Measurements from ENCODE around the gene PSAP. TPM values are rescaled to one million over a fixed set of nuclear protein-coding genes. Genes with fewer than 3 reads are reported as not detected.

Gene PSAP
- total RNA-seq, 1 donor from 2014 or later, result 295 TPM

DNA sequence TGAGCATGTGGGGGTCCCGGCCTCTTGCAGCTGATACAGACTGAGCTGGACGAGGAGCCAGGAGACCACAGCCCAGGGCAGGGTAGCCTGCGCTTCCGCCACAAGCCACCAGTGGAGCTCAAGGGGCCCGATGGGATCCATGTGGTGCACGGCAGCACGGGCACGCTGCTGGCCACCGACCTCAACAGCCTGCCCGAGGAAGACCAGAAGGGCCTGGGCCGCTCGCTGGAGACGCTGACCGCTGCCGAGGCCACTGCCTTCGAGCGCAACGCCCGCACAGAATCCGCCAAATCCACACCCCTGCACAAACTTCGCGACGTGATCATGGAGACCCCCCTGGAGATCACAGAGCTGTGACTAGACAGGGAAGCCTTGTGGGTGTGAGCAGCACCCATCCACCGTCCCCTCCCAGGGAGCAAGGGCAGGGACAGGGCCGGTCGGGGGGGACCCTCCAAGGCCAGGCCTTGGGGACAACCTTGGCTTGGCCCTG, 36.1 kb downstream of the PSAP start:
- H3K27me3 Mint-ChIP-seq (ENCODE audit: low read depth), result no peaks in the 10 kb centered on the region
- no peaks in the 10 kb centered on the region for H3K4me1 Mint-ChIP-seq
- DNase-seq (ENCODE audit: low read depth, low spot score), result no peak
- TF ChIP-seq, protein P1, sequence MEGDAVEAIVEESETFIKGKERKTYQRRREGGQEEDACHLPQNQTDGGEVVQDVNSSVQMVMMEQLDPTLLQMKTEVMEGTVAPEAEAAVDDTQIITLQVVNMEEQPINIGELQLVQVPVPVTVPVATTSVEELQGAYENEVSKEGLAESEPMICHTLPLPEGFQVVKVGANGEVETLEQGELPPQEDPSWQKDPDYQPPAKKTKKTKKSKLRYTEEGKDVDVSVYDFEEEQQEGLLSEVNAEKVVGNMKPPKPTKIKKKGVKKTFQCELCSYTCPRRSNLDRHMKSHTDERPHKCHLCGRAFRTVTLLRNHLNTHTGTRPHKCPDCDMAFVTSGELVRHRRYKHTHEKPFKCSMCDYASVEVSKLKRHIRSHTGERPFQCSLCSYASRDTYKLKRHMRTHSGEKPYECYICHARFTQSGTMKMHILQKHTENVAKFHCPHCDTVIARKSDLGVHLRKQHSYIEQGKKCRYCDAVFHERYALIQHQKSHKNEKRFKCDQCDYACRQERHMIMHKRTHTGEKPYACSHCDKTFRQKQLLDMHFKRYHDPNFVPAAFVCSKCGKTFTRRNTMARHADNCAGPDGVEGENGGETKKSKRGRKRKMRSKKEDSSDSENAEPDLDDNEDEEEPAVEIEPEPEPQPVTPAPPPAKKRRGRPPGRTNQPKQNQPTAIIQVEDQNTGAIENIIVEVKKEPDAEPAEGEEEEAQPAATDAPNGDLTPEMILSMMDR (conservative IDR thresholded peaks at IDR 0.05), result no peak
- no peaks in the 10 kb centered on the region for H3K9me3 Mint-ChIP-seq
- H3K36me3 Mint-ChIP-seq (ENCODE audit: low read depth), result peaks cover 10% of the 10 kb centered on the region
- H3K27ac Mint-ChIP-seq (ENCODE audit: unreplicated experiment), result no peak overlapping the region
- no peak overlapping the region for H3K4me3 Mint-ChIP-seq

DNA sequence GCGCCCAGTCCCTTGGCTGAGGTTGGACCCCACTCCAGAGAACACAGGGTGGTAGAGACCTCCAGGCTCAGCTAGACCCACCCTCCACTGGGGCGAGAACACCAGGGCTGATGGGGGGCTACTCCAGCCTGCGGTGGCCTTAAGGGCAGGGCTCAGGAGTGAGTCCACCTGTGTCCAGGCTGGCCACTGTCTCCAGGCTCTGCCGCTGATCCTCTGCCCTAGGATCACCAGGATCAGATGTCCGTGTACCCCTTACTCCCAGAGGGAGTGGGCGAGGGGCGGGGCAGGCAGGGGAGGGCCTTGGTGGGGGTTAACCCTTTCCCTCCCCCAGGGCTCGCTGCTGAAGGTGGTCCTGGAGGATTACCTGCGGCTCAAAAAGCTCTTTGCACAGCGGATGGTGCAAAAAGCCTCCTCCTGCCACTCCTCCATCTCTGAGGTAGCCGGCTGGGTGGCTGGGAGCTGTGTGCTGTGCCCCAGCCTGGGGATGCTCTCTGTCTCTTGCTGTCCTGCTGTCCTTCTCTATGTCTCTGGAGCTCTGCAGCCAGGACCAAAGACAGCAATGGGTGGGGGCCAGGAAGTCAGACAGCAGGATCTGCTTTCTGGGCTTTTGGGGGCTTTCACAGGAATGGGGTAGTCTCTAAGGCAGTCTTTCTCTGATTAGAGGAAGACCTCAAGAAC, 38.0 kb downstream of the PSAP start:
- no peaks in the 10 kb centered on the region for H3K9me3 Mint-ChIP-seq
- H3K27ac Mint-ChIP-seq (ENCODE audit: unreplicated experiment), result no peak overlapping the region
- TF ChIP-seq, protein P1 (conservative IDR thresholded peaks at IDR 0.05), result no peak
- peaks cover 10% of the 10 kb centered on the region for H3K36me3 Mint-ChIP-seq (ENCODE audit: low read depth)
- no peak overlapping the region for H3K4me3 Mint-ChIP-seq
- no peaks in the 10 kb centered on the region for H3K27me3 Mint-ChIP-seq (ENCODE audit: low read depth)
- peaks cover 4% of the 10 kb centered on the region for H3K4me1 Mint-ChIP-seq
- DNase-seq (ENCODE audit: low read depth, low spot score), result no peak

DNA sequence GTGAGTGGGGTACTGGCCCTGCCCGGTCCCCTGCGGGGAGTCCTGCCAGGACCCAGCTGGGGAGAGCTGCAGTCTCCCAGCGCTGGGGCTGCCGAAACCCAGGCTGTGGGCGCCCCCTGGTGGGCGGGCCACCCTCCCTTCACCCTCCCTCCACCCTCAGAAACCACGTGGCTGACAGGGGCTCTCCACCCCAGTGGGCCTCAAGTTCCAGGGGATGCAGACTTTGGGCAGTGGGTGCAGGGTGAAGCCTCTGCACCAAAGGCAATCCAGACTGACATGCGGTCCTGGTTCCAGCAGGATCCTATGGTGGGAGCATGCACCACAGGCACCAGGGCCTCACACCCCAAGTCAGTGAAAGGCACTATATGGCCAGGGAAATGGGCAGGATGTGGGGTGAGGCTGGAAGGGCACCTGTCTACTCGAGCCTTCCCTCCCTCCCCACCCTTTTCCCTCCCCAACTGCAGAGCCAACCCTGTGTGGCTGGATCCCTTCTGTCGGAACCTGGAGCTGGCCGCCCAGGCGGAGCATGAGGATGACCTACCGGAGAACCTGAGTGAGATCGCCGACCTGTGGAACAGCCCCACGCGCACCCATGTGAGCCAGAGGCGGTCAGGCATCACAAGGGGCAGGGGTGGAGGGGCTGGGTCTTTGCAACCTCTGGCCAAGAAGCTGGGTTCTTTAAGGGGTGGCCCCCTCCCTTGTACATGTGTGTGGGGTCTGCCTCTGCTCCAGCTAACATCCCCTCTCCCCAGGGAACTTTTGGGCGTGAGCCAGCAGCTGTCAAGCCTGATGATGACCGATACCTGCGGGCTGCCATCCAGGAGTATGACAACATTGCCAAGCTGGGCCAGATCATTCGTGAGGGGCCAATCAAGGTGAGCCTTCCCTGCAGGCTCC, 38.8 kb downstream of the PSAP start:
- Mint-ChIP-seq H3K27me3 (ENCODE audit: low read depth) (no peaks in the 10 kb centered on the region), H3K27ac (ENCODE audit: unreplicated experiment) (no peak overlapping the region), H3K9me3 (no peaks in the 10 kb centered on the region), H3K4me3 (no peak overlapping the region), H3K4me1 (peaks cover 4% of the 10 kb centered on the region), H3K36me3 (ENCODE audit: low read depth) (peaks cover 8% of the 10 kb centered on the region)
- TF ChIP-seq, protein P1 (conservative IDR thresholded peaks at IDR 0.05), result peak; percentile 74
- peak; percentile 50 for DNase-seq (ENCODE audit: low read depth, low spot score)

DNA sequence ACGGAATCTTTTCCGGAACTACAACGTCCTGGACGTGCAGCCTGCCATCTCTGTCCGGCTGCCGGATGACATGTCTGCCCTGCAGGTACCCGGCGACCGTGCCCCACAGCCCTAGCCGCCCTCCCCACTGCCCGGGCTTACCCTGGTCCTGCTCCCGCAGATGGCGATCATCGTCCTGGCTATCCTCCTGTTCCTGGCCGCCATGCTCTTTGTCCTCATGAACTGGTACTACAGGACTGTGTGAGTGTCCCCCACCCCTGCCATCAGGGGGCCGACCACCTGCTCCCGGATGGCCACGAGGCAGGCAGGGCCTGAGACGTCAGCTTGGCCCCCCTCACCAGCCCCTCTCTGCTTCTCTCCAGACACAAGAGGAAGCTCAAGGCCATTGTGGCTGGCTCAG, 39.7 kb downstream of the PSAP start:
- Mint-ChIP-seq H3K27ac (ENCODE audit: unreplicated experiment) (no peak overlapping the region), H3K9me3 (no peaks in the 10 kb centered on the region), H3K27me3 (ENCODE audit: low read depth) (peaks cover 7% of the 10 kb centered on the region), H3K4me3 (no peak overlapping the region), H3K4me1 (peaks cover 4% of the 10 kb centered on the region), H3K36me3 (ENCODE audit: low read depth) (peaks cover 7% of the 10 kb centered on the region)
- DNase-seq (ENCODE audit: low read depth, low spot score), result no peak
- TF ChIP-seq, protein P1 (conservative IDR thresholded peaks at IDR 0.05), result no peak

DNA sequence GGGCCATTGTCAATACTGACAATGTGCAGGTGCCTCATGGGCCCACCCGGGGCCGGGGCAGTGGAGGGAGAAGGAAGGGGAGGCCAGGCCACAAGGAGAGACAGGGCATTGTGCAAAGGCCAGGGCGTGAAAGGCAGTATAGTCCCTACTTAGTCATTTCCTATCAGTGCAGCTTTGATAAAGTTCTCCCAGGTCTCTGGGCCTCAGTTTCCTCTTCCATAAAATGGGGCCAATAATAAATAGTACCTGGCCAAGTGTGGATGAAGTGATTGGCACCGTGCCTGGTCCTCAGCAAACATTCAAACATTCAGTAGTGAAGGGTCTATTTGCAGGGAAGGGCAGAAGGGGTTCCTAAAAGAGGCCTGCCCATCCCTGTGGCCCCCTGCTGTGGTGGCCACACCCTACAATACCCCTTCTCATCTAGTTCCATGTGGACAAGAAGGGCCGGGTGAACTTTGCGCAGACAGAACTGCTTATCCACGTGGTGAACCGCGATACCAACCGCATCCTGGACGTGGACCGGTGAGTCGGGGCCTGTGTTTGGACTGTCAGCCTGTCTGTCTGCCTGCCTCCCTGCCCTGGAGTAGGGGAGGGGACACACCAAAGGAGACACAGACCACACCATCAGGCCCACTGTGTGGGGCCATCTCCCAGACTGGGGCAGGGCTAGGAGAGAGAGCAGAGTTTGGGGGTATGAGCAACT, 40.9 kb downstream of the PSAP start:
- Mint-ChIP-seq H3K4me3 (no peak overlapping the region), H3K27me3 (ENCODE audit: low read depth) (peaks cover 16% of the 10 kb centered on the region), H3K4me1 (peaks cover 7% of the 10 kb centered on the region), H3K9me3 (no peaks in the 10 kb centered on the region), H3K36me3 (ENCODE audit: low read depth) (no peaks in the 10 kb centered on the region), H3K27ac (ENCODE audit: unreplicated experiment) (no peak overlapping the region)
- TF ChIP-seq, protein P1 (conservative IDR thresholded peaks at IDR 0.05), result no peak
- no peak for DNase-seq (ENCODE audit: low read depth, low spot score)

Data from neural crest cell (in vitro differentiated cells).